GM12878 (cell line): ENCODE data around the gene PODXL2. TPM values are rescaled to one million over a fixed set of nuclear protein-coding genes. Genes with fewer than 3 reads are reported as not detected.

Source experiments
- ATAC-seq: fragments of 200-7000 bp; cut with Tn5 transposase; 3 replicates; pipeline ENCODE4 v1.9.1; 2020; ENCODE audit warnings: mild to moderate bottlenecking, moderate library complexity
- BruUV-seq: library from RNA; stranded (reverse); fragments of 400-500 nt; replicated peaks from 2 replicates; lab custom pipeline; 2021; lab: Mats Ljungman, UMichigan
- CTCF ChIA-PET: fragments of 300-600 bp; sonication (Branson Sonifier 250); formaldehyde crosslinking; extraction: SDS; loops from one replicate; lab custom pipeline; 2021; ENCODE audit warnings: inconsistent platforms; lab: Yijun Ruan, JAX
- POLR2A ChIA-PET: fragments of 350-600 bp; formaldehyde crosslinking; extraction: SDS; loops from one replicate; lab custom pipeline; 2021; ENCODE audit warnings: inconsistent platforms; lab: Charles Lee
- RAD21 ChIA-PET: fragments of 300-600 bp; sonication (Branson Sonifier 250); formaldehyde crosslinking; loops from one replicate; lab custom pipeline; 2023; ENCODE audit warnings: antibody characterized with exemption; ENCODE audit not compliant: unreplicated experiment; lab: Charles Lee
- SMC1A ChIA-PET: fragments of 300-600 bp; sonication (Branson Sonifier 250); formaldehyde crosslinking; loops from one replicate; lab custom pipeline; 2023; ENCODE audit not compliant: unreplicated experiment, uncharacterized antibody; lab: Charles Lee
- DNase-seq: peaks from one replicate; pipeline ENCODE4 v3.0.0-alpha.2; 2011; ENCODE audit warnings: low read depth, low spot score
- FAIRE-seq: peaks from 3 replicates; lab custom pipeline; 2011; peaks lifted over from hg19 to GRCh38; lab: Jason Lieb, UNC
- H2AFZ ChIP-seq: 2 replicates; pipeline ENCODE4 v1.6.0; 2011; ENCODE audit warnings: low read depth, low read length, control low read depth; ENCODE audit not compliant: control insufficient read depth
- H3K27ac ChIP-seq: 2 replicates; pipeline ENCODE4 v1.5.1; 2011; ENCODE audit warnings: control low read depth; ENCODE audit not compliant: control insufficient read depth, insufficient read depth
- H3K27me3 ChIP-seq, 2 experiments: replicated peaks in 1 of 2; 2 replicates each; pipeline versions ENCODE4 v1.6.0 to v1.6.1; 2011; ENCODE audit warnings: low read length in 1 of 2; ENCODE audit not compliant: control insufficient read depth in 2 of 2, insufficient read depth in 2 of 2
- H3K36me3 ChIP-seq, 2 experiments: 2 replicates each; pipeline ENCODE4 v1.5.1; 2011; ENCODE audit warnings: low read length in 1 of 2; ENCODE audit not compliant: control insufficient read depth in 2 of 2, insufficient read depth in 2 of 2
- H3K4me1 ChIP-seq: 2 replicates; pipeline ENCODE4 v1.6.1; 2011; ENCODE audit warnings: mild to moderate bottlenecking, low read length, moderate library complexity, mixed read lengths; ENCODE audit not compliant: control insufficient read depth, insufficient read depth
- H3K4me2 ChIP-seq: 2 replicates; pipeline ENCODE4 v1.6.0; 2011; ENCODE audit warnings: control low read depth; ENCODE audit not compliant: control insufficient read depth, insufficient read depth
- H3K4me3 ChIP-seq: fragments of 200-600 bp; sonication (generic); 2 replicates; pipeline ENCODE4 v1.5.1; 2016
- H3K79me2 ChIP-seq: 2 replicates; pipeline ENCODE4 v1.6.0; 2011; ENCODE audit warnings: low read length; ENCODE audit not compliant: control insufficient read depth, insufficient read depth
- H3K9ac ChIP-seq: 2 replicates; pipeline ENCODE4 v1.8.0; 2011; ENCODE audit warnings: low read length, control low read depth, mixed read lengths; ENCODE audit not compliant: control insufficient read depth, insufficient read depth
- H3K9me3 ChIP-seq: replicated peaks from 3 replicates; pipeline ENCODE4 v1.5.1; 2011; ENCODE audit warnings: mild to moderate bottlenecking, low read length; ENCODE audit not compliant: control insufficient read depth, insufficient read depth
- H4K20me1 ChIP-seq: 2 replicates; pipeline ENCODE4 v1.6.0; 2011; ENCODE audit not compliant: control insufficient read depth, insufficient read depth
- BACH1 ChIP-seq: fragments of 450-650 bp; IDR thresholded peaks from 2 replicates; pipeline ENCODE4 v1.6.1; 2017; ENCODE audit warnings: mild to moderate bottlenecking, borderline replicate concordance
- JUND ChIP-seq: IDR thresholded peaks from 2 replicates; pipeline ENCODE4 v1.6.1; 2012; ENCODE audit warnings: low read depth, mild to moderate bottlenecking, low read length, improper control_type of control experiment, moderate library complexity
- MEF2B ChIP-seq: fragments of 450-650 bp; IDR thresholded peaks from 2 replicates; pipeline ENCODE4 v1.6.1; 2018; ENCODE audit warnings: mild to moderate bottlenecking, moderate library complexity; ENCODE audit not compliant: partially characterized antibody, poor library complexity, severe bottlenecking
- NFIC ChIP-seq: IDR thresholded peaks from 2 replicates; pipeline ENCODE4 v1.6.1; 2012; ENCODE audit warnings: low read depth, mild to moderate bottlenecking, inconsistent platforms, low read length, moderate library complexity
- RELA ChIP-seq: fragments of 450-650 bp; IDR thresholded peaks from 2 replicates; pipeline ENCODE4 v1.8.0; 2014; ENCODE audit warnings: borderline replicate concordance; ENCODE audit not compliant: partially characterized antibody
- WRNIP1 ChIP-seq: IDR thresholded peaks from 2 replicates; pipeline ENCODE4 v1.6.1; 2011; ENCODE audit warnings: low read depth, low read length, improper control_type of control experiment, borderline replicate concordance
- ZNF274 ChIP-seq: IDR thresholded peaks from one replicate; pipeline ENCODE4 v1.8.0; 2011; ENCODE audit not compliant: insufficient read length, insufficient read depth
- WGBS: methylation state at CpG from one replicate; pipeline ENCODE4 v1.1.6; 2016; ENCODE audit warnings: low lambda C conversion rate; ENCODE audit not compliant: insufficient replicate concordance, insufficient coverage; ENCODE audit errors: missing lambda C conversion rate; 5-methylcytosine and 5-hydroxymethylcytosine counted together
- in situ Hi-C: fragments of 300-500 bp; cut with MboI; formaldehyde crosslinking; loops from 9 replicates; pipeline ENCODE4 v1.14.3; 2018; ENCODE audit warnings: mixed read lengths
- intact Hi-C: fragments of 100-400 bp; cut with micrococcal nuclease; formaldehyde crosslinking; loops from one replicate; pipeline ENCODE4 v1.14.2; 2022; ENCODE audit not compliant: unreplicated experiment
- polyA plus RNA-seq, 11 experiments: library from polyadenylated mRNA; depleted of rRNA in 4 of 11; unstranded in 6 of 11; stranded (reverse) in 5 of 11; fragments of >200 nt; fragmentation: Nextera tagmentation in 4 of 11; fragmentation: Illumina TruSeq in 1 of 11; extraction: Ambion mirVana in 4 of 11; extraction: Trizol in 1 of 11; gene quantifications; 1 replicate in 1 of 11; 2 replicates in 10 of 11; pipeline versions ENCODE4 v1.2.1 to v1.2.3, GENCODE V29; 2011 to 2016; ENCODE audit warnings: inconsistent platforms in 2 of 11, missing spikeins in 2 of 11, low read depth in 1 of 11
- total RNA-seq, 4 experiments: library from RNA; depleted of rRNA in 3 of 4; stranded (reverse); fragments of >200 nt in 3 of 4; fragmentation: Illumina TruSeq in 1 of 4; extraction: Trizol in 1 of 4; gene quantifications; 2 replicates each; pipeline versions ENCODE4 v1.2.1 to v1.2.3, GENCODE V29; 2013 to 2021
- TF ChIP-seq, protein P1 (sequence below): IDR thresholded peaks from 2 replicates; pipeline ENCODE4 v1.6.1; 2012; ENCODE audit warnings: low read length, inconsistent platforms
- TF ChIP-seq, protein P2 (sequence below): fragments of 450-650 bp; IDR thresholded peaks from 2 replicates; pipeline ENCODE4 v1.6.1; 2018; ENCODE audit warnings: mild to moderate bottlenecking, low read depth, moderate library complexity; ENCODE audit not compliant: partially characterized antibody
- TF ChIP-seq, protein P3 (sequence below): fragments of 450-650 bp; formaldehyde crosslinking; IDR thresholded peaks from 2 replicates; pipeline ENCODE4 v1.4.0; 2022; ENCODE audit warnings: mild to moderate bottlenecking, moderate library complexity

The PODXL2 gene
- total and polyA plus RNA-seq, 10 of the 15 experiments (the other 5 are each of a cell fraction or from before 2014, with no cell fraction given), result 0.03 to 24.4 (median 13.6) TPM; not detected in 2

DNA sequence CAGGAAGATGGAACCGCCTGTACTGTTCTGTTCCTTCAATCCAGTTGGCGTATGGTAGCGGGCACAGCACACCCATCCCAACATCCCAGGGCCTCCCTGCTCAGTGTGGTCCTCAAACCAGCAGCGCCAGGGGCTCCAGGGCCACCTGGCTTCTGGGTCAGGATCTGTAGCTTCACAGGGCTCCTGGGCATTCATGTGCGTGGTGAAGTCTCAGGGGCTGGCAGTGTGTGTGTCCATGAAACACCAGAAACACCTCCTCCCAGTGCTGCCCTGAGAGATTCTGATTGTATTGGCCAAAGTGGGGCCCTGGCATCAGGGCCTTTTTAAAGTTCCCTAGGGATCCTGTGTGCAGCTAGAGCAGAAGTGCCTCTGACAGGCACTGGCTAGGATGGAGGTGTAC, 85.9 kb downstream of the PODXL2 start:
- no TSS peak for BruUV-seq
- Histone ChIP-seq H3K79me2 (no peaks in the 10 kb centered on the region), H3K27ac (no peak overlapping the region), H3K4me2 (no peak overlapping the region), H3K9ac (no peak overlapping the region), H3K4me3 (no peak overlapping the region), H3K9me3 (no peaks in the 10 kb centered on the region), H4K20me1 (no peaks in the 10 kb centered on the region), H2AFZ (no peak overlapping the region), H3K27me3 (no peaks in the 10 kb centered on the region), H3K36me3 (peaks cover 28 to 55% of the 10 kb centered on the region in 2 experiments; a peak in 3 of 4 replicates), H3K4me1 (peaks cover 6% of the 10 kb centered on the region; the same call in 1 of the 2 replicates)
- ChIA-PET RAD21 (no interaction called here), POLR2A (no interaction called here), SMC1A (interaction anchor here (0.9 kb wide), 1 partner anchor 9 kb away, joined by 3 read pairs; no protein-coding TSS in a partner anchor), CTCF (no interaction called here)
- intact Hi-C loops (no loop called here), in situ Hi-C loops (no loop called here)
- TF ChIP-seq ZNF274 (no peak), WRNIP1 (no peak), JUND (no peak), BACH1 (no peak)
- TF ChIP-seq, protein P1, sequence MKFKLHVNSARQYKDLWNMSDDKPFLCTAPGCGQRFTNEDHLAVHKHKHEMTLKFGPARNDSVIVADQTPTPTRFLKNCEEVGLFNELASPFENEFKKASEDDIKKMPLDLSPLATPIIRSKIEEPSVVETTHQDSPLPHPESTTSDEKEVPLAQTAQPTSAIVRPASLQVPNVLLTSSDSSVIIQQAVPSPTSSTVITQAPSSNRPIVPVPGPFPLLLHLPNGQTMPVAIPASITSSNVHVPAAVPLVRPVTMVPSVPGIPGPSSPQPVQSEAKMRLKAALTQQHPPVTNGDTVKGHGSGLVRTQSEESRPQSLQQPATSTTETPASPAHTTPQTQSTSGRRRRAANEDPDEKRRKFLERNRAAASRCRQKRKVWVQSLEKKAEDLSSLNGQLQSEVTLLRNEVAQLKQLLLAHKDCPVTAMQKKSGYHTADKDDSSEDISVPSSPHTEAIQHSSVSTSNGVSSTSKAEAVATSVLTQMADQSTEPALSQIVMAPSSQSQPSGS, result no peak
- FAIRE-seq, result no peak
- ATAC-seq, result no peak
- 84% methylated on average over 5 of the region's 5 CpGs for WGBS
- DNase-seq, result no peak

DNA sequence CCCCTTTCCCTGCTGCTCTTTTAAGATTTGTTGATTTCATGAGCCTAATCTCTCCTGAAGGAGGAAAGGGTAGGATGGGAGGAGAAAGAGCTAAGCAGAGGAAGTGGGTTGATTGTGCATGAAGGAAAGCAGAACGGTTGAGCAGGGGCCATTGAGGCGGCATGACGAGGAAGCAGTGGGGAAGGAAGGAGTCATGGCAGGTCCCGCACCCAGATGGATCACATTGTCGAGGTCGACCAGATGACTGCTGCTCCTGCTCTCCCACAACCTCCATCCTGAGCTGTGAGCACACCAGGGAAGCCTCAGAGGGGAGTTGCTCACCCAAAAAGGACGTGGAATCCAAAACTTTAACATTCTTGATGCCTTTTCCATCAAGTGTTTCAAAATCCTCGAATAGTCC, 86.5 kb downstream of the PODXL2 start:
- no peak for FAIRE-seq
- BruUV-seq, result no TSS peak
- POLR2A ChIA-PET, result no interaction called here
- Histone ChIP-seq H4K20me1 (no peaks in the 10 kb centered on the region), H3K9me3 (no peaks in the 10 kb centered on the region), H3K27ac (no peak overlapping the region), H3K4me3 (no peak overlapping the region), H2AFZ (no peak overlapping the region), H3K36me3 (peaks cover 29 to 52% of the 10 kb centered on the region in 2 experiments; a peak in 3 of 4 replicates), H3K79me2 (no peaks in the 10 kb centered on the region), H3K27me3 (no peaks in the 10 kb centered on the region), H3K4me2 (no peak overlapping the region), H3K4me1 (peaks cover 6% of the 10 kb centered on the region; the same call in 1 of the 2 replicates), H3K9ac (no peak overlapping the region)
- in situ Hi-C loops (no loop called here), intact Hi-C loops (no loop called here)
- WGBS, result 81% methylated on average over 8 of the region's 8 CpGs
- CTCF ChIA-PET, result no interaction called here
- ATAC-seq, result no peak
- DNase-seq, result no peak
- RAD21 ChIA-PET, result no interaction called here
- SMC1A ChIA-PET, result interaction anchor here (0.9 kb wide), 1 partner anchor 9 kb away, joined by 3 read pairs; no protein-coding TSS in a partner anchor
- TF ChIP-seq MEF2B (no peak), NFIC (no peak), RELA (no peak)
- TF ChIP-seq, protein P2, sequence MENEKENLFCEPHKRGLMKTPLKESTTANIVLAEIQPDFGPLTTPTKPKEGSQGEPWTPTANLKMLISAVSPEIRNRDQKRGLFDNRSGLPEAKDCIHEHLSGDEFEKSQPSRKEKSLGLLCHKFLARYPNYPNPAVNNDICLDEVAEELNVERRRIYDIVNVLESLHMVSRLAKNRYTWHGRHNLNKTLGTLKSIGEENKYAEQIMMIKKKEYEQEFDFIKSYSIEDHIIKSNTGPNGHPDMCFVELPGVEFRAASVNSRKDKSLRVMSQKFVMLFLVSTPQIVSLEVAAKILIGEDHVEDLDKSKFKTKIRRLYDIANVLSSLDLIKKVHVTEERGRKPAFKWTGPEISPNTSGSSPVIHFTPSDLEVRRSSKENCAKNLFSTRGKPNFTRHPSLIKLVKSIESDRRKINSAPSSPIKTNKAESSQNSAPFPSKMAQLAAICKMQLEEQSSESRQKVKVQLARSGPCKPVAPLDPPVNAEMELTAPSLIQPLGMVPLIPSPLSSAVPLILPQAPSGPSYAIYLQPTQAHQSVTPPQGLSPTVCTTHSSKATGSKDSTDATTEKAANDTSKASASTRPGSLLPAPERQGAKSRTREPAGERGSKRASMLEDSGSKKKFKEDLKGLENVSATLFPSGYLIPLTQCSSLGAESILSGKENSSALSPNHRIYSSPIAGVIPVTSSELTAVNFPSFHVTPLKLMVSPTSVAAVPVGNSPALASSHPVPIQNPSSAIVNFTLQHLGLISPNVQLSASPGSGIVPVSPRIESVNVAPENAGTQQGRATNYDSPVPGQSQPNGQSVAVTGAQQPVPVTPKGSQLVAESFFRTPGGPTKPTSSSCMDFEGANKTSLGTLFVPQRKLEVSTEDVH, result no peak
- TF ChIP-seq, protein P3, sequence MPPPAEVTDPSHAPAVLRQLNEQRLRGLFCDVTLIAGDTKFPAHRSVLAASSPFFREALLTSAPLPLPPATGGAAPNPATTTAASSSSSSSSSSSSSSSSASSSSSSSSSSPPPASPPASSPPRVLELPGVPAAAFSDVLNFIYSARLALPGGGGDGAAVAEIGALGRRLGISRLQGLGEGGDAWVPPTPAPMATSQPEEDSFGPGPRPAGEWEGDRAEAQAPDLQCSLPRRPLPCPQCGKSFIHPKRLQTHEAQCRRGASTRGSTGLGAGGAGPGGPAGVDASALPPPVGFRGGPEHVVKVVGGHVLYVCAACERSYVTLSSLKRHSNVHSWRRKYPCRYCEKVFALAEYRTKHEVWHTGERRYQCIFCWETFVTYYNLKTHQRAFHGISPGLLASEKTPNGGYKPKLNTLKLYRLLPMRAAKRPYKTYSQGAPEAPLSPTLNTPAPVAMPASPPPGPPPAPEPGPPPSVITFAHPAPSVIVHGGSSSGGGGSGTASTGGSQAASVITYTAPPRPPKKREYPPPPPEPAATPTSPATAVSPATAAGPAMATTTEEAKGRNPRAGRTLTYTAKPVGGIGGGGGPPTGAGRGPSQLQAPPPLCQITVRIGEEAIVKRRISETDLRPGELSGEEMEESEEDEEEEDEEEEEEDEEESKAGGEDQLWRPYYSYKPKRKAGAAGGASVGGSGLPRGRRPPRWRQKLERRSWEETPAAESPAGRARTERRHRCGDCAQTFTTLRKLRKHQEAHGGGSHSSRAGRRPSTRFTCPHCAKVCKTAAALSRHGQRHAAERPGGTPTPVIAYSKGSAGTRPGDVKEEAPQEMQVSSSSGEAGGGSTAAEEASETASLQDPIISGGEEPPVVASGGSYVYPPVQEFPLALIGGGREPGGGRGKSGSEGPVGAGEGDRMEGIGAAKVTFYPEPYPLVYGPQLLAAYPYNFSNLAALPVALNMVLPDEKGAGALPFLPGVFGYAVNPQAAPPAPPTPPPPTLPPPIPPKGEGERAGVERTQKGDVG, result no peak
